ENCODE results near the gene STEEP1. TPM values are rescaled to one million over a fixed set of nuclear protein-coding genes. Genes with fewer than 3 reads are reported as not detected.
A peak's percentile ranks its signal among the peaks of the same experiment; 100 is the strongest.

STEEP1 gene
- total RNA-seq, 1 donor from 2014 or later: 20.1 TPM

DNA sequence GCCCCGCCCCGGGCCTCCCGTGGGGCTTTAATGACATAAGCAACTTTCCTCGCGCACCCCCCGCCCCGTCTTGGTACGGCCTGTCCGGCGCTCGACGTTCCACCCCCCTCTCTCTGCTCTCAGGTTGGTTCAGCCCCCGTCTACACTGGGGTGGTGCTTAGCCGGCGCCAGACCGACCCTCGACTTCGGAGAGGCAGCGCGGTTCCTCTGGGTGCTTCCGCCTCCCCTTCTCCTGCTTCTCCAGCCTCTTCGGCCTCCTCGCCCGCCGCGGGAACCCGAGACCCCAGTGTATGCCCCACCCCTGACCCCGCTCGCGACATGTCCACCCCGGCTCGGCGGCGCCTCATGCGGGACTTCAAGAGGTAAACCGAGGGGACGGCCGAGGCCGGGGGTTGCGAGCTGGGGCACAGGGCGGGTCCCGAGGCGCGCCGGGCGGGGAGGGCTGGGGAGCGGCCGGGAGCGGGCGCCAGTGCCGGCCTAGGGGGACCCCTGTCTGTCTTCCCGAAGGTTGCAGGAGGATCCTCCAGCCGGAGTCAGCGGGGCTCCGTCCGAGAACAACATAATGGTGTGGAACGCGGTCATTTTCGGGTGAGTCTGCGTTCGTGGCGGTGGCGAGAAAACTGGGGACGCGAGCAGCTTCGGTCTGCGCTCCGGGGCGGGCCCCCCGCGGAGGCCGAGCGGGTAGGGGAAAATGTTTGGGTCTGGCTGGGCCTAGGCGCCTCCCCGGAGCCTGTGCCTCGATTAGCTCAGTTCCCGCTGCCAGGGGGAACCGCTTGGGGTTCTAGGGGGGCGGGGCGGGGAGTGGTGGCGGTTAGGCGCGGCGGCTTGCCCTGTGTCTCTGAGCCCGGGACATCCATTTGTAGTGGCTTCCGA, 9.4 kb upstream of the STEEP1 start, which contains the start of gene UBE2A:
Gene UBE2A, plus strand, starts transcription at position 170 of the 873 bp plus-strand sequence. Its CDS starts 149 bp downstream, at position 319.
- DNase-seq (peak; percentile 94), ATAC-seq (peak; percentile 97 to 99)
- peak; percentile 41 for TF ChIP-seq CTCF (IDR thresholded peaks at IDR 0.05)
- intact Hi-C loops (cut with DNase I): no loop called here
- peak within 1 kb of the TSS; percentile 90 for H3K27ac ChIP-seq
- no peaks in the 10 kb centered on the region for H3K27me3 ChIP-seq (ENCODE audit: low read depth)
- no peaks in the 10 kb centered on the region for H3K36me3 ChIP-seq
- H3K9me3 ChIP-seq: no peaks in the 10 kb centered on the region
- H3K4me1 ChIP-seq: peaks cover 15% of the 10 kb centered on the region
- H3K4me3 ChIP-seq: peak within 1 kb of the TSS; percentile 72

DNA sequence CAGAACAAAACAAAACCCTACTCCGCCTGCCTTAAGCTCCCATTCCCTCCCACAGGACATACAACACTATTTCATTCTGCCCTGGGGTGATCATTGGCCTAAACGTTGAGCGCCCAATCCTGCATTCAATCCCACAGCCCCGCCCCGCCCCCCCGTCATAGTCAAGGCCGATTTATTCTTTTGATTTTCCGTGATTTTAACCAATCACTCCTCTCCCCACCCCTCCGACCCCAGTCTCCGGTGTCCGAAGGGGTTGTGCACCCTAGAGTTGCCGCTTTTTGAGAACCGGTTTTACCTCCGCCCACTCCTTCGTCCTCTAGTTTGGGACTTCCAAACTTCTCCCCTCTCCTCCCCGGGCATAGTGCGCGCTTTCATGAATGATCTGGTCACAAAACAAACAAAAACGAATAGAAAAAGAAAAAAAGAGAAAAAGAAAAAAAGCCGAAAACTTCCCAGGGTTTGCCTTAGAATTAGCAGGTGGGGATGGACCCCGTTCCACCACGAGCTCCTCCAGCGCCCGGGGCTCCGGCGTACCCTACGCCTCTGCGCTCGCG, 8.7 kb upstream of the STEEP1 start:
- peak; percentile 45 to 52 for ATAC-seq
- DNase-seq: no peak
- H3K9me3 ChIP-seq: no peaks in the 10 kb centered on the region
- intact Hi-C loops (cut with DNase I): no loop called here
- no peak for TF ChIP-seq CTCF (IDR thresholded peaks at IDR 0.05)
- peaks cover 15% of the 10 kb centered on the region for H3K4me1 ChIP-seq
- H3K27ac ChIP-seq: peak overlapping the region; percentile 90
- H3K27me3 ChIP-seq (ENCODE audit: low read depth): no peaks in the 10 kb centered on the region
- H3K4me3 ChIP-seq: peak overlapping the region; percentile 72
- H3K36me3 ChIP-seq: no peaks in the 10 kb centered on the region

DNA sequence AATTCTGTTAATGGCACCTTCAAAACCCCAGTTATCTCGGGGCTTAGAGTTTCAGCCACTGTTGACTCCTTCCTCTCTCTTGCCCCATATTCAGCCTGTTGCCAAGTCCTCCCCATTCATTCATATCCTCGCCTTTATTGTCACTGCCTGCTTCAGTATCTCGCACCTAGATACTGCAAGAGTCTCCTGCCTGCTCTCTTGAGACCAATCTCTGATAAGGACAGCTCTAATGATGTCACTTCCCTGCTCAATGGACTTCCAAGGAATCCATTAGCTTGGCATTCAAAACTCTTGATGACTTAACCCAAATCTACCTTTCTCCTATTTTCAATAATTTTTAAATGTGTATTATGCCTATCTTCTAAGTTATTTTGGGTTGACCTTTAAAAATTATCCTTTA, 8.0 kb upstream of the STEEP1 start:
- peak overlapping the region; percentile 72 for H3K4me3 ChIP-seq
- H3K27me3 ChIP-seq (ENCODE audit: low read depth): no peaks in the 10 kb centered on the region
- H3K9me3 ChIP-seq: no peaks in the 10 kb centered on the region
- H3K4me1 ChIP-seq: peaks cover 15% of the 10 kb centered on the region
- intact Hi-C loops (cut with DNase I): no loop called here
- ATAC-seq (no peak), DNase-seq (no peak)
- no peaks in the 10 kb centered on the region for H3K36me3 ChIP-seq
- peak overlapping the region; percentile 90 for H3K27ac ChIP-seq
- no peak for TF ChIP-seq CTCF (IDR thresholded peaks at IDR 0.05)

- ATAC-seq (no peak), DNase-seq (no peak)
- H3K27ac ChIP-seq: no peak overlapping the region
- no peaks in the 10 kb centered on the region for H3K27me3 ChIP-seq (ENCODE audit: low read depth)
- peaks cover 9% of the 10 kb centered on the region for H3K4me1 ChIP-seq
- H3K9me3 ChIP-seq: no peaks in the 10 kb centered on the region
- TF ChIP-seq CTCF (IDR thresholded peaks at IDR 0.05): no peak
- intact Hi-C loops (cut with DNase I): no loop called here
- no peaks in the 10 kb centered on the region for H3K36me3 ChIP-seq
- H3K4me3 ChIP-seq: no peak overlapping the region
Measured at GRCh38 chrX:119570351-119570835, 5.2 kb upstream of the STEEP1 start.

DNA sequence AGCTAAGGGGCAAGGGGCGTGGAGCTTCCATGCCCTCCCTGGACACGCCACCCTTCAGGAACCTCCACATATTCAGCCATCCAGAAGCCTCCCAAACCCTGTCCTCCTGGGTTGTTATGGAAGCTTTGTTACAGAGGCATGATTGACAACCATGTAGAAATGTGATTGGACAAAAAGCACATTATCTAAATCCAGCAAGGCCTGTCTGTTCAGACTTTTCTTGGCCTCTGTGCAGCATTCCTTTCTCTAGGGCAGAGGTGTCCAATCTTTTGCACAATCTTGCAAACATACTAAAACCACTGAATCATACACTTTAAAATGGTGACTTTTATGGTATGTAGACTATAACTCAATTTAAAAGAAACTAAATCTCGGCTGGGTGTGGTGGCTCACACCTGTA, 12.7 kb downstream of the STEEP1 start:
- intact Hi-C loops (cut with DNase I): no loop called here
- TF ChIP-seq CTCF (IDR thresholded peaks at IDR 0.05): no peak
- H3K4me1 ChIP-seq: no peaks in the 10 kb centered on the region
- H3K9me3 ChIP-seq: no peaks in the 10 kb centered on the region
- no peaks in the 10 kb centered on the region for H3K27me3 ChIP-seq (ENCODE audit: low read depth)
- H3K4me3 ChIP-seq: no peak overlapping the region
- DNase-seq (no peak), ATAC-seq (no peak)
- H3K36me3 ChIP-seq: peaks cover 5% of the 10 kb centered on the region
- no peak overlapping the region for H3K27ac ChIP-seq
